GM19438 (cell line): Measurements from ENCODE around the gene SCP2.

Source experiments
- ATAC-seq: cut with Tn5 transposase; IDR thresholded peaks from one replicate; pipeline ENCODE4 v1.9.1; 2021; ENCODE audit warnings: low read depth; ENCODE audit not compliant: unreplicated experiment

SCP2 gene

GRCh38 chr1:53025034-53025768, 98.1 kb downstream of the SCP2 start:
- ATAC-seq = no peak

DNA sequence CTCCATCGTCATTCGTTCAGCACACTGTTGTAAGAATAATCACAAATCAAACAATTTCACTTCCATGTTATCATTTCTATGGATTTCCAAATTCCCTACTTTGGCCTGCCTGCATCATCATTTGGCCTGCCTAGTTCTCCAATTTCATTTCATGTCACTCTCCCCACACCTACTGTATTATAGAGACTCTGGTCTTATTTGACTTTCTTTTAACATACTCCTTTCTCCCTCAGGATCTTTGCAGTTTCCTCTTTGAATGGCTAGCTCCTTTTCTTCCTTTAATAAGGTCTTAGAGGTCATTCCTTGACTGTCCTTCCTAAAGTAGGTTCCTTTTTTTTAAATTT, 98.7 kb downstream of the SCP2 start:
- ATAC-seq = no peak

DNA sequence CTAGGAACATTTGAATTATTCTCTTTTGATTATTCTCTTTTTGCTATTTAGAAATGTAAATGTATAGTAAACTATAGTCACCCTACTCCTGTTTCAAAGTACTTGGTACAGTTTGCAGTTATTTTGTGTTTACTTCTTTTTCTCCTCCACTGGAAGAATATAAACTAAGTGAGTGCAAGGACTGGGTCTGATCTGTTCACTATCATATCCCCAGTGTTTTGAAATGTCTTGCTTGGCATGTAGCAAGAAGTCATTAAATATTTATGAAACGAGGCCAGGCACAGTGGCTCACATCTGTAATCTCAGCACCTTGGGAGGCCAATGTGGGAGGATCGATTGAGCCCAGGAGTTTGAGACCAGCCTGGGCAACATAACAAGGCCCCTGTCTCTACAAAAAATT, 99.2 kb downstream of the SCP2 start:
- ATAC-seq = no peak

- no peak for ATAC-seq
Measured at GRCh38 chr1:53031732-53032131, 104.7 kb downstream of the SCP2 start.

DNA sequence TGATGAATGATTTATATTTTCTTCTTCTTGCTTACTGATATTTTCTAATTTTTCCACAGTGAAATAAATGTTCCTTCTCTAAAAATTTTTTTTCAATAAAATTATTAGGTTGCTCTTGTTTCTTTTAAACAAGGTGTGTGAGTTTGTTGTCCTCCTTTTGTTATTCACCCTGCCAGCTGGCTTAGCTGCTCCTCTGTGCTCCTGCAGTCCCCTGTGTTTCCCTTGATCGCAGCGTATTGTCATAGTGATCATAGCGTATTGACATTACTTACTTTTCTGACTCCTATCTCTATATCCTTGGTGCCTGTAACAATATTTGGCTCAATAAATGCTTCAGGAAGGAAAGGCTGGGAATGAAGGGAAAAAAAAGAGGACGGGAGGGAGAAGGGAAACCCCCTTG, 110.1 kb downstream of the SCP2 start:
- ATAC-seq = no peak

DNA sequence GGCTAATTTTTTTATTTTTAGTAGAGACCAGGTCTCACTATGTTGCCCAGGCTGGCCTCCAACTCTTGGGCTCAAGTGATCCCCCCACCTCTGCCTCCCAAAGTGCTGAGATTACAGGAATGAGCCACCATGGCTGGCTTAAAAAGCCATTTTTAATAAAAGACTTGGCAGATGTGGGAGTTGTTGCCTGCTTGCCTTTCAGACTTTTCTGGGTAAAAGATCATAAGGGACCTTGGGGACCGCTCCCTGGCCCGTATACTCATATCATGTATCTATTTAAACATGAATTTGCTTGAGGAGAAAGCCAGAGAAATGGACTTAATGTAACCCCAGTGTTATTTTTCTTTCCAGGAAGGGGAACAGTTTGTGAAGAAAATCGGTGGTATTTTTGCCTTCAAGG, 111.5 kb downstream of the SCP2 start:
- ATAC-seq = no peak

GRCh38 chr1:53043271-53043670, 116.2 kb downstream of the SCP2 start:
- ATAC-seq = no peak

DNA sequence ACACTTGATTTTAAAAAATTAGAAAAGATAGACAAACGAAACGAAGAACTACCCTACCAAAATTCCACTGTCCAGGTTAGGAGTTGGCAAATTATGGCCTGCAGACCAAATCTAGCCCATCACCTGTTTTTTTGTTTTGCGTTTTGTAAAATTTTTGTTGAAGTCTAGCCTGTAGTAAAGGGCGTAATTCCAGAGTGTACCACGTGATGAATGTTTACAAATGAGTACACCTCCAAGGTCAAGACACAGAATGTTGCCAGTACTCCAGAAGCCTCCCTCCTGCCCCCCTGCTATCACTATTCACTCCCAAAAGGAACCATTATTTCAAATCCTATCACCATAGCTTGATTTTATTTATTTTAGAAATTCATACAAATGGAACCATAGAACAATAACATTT, 117.8 kb downstream of the SCP2 start:
- no peak for ATAC-seq

GRCh38 chr1:53046930-53047329, 119.9 kb downstream of the SCP2 start:
- no peak for ATAC-seq

DNA sequence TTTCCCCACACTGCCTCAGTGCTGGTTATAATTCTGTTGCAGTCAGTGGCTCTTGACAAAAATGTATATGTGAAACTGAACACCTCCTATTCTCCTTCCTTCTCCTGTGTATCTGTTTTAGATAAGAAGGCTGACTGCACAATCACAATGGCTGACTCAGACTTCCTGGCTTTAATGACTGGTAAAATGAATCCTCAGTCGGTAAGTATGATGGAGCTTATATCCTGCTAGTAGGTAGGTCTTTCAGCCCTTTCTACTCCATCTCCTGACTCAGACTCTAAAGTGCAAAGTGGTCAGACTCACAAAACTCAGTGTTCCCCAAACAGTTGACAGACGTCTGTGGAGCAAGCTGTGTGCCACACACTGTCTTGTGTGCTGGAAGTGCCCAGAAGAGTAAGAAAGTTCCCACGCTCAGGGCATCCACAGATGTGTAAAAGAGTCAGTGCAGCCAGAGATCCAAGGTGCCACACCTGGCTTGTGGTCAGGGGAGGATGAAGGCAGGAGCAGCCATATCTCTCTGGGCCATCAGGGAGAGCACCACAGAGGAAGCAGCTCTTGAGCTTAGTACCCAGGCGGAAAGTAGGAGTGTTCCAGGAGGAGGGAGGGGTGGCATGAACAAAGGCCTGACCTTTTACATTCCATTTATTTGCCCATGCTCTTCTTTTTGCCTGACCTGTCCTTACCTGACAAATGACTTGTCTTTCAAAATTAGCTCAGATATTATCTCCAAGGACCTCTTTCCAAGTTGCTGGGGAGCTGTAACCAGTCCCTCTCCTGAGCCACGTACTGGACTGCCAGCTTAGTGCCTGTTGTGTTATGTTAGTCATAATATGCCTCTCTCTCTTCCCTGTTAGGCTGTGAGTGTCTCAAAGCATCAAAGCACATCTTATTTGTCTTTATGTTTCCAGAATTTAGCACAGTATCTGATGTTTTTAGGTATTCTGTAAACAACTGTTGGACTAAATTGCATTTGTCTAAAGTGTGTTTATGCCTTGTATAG, 121.0 kb downstream of the SCP2 start:
- no peak for ATAC-seq

DNA sequence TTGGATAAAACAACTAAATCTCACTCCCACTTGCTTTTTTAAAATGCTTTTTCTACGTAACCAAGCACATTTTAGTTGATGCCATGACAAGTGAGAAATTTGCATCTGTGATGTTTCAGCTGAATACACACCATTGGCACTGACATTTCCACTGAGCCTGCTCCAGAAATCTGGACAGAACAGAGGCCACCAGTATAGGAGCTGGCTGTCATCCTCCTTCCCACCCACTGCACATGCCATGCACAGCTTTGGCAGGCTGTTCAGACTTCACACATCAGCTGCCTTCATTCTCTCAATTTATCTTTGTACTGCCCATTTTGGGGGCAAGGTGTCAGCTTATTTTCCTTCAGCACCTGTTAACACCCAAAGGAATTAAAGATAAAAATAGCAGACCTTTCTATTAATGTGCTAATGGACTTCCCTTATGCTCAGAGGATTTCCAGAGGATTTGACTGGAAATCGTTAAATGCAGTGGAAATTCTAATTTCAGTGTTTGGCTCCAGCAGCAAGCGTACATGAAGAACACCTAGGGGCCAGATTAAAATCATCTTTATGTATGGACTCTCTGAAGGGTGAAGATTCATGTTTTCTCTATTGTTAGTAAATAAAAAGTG, 122.0 kb downstream of the SCP2 start:
- no peak for ATAC-seq

- no peak for ATAC-seq
Measured at GRCh38 chr1:53049574-53049967, 122.5 kb downstream of the SCP2 start.

DNA sequence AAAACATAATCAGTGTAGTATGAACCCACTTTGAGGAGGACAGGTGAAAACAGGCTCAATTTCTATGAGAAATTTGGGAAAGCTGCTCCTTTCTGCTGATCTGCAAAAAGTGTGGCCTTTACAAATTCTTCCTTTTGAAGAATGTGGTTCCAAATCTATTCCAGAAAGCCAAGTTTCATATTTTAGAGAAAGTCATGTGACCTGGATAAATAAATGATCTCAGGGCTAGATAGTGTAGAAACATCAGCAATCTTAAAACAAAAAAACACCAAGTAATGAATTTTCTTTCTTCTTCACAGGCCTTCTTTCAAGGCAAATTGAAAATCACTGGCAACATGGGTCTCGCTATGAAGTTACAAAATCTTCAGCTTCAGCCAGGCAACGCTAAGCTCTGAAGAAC, 123.2 kb downstream of the SCP2 start:
- no peak for ATAC-seq

DNA sequence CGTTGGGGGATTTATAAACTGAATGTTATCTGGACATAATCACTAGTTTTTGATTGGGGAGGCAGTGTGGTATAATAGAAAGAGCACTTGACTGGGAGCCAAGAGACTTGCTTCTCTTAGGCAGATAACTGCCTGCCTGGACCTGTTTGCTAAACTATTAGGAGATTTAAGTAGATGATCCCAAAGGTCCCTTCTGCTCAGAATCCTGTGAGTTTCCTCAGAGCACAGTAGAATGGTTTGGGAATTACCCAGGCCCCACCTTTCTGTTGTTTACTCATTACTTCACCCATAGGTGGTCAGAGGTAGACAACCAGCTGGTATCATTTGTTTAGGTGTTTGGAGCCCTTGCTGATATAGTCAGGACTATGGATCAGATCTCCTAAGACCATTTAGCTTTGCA, 124.6 kb downstream of the SCP2 start:
- ATAC-seq = no peak

- no peak for ATAC-seq
Measured at GRCh38 chr1:53057127-53057526, 130.1 kb downstream of the SCP2 start.

GRCh38 chr1:53060579-53060978, 133.5 kb downstream of the SCP2 start:
- no peak for ATAC-seq

- ATAC-seq = no peak
Measured at GRCh38 chr1:53061123-53061858, 134.2 kb downstream of the SCP2 start.

DNA sequence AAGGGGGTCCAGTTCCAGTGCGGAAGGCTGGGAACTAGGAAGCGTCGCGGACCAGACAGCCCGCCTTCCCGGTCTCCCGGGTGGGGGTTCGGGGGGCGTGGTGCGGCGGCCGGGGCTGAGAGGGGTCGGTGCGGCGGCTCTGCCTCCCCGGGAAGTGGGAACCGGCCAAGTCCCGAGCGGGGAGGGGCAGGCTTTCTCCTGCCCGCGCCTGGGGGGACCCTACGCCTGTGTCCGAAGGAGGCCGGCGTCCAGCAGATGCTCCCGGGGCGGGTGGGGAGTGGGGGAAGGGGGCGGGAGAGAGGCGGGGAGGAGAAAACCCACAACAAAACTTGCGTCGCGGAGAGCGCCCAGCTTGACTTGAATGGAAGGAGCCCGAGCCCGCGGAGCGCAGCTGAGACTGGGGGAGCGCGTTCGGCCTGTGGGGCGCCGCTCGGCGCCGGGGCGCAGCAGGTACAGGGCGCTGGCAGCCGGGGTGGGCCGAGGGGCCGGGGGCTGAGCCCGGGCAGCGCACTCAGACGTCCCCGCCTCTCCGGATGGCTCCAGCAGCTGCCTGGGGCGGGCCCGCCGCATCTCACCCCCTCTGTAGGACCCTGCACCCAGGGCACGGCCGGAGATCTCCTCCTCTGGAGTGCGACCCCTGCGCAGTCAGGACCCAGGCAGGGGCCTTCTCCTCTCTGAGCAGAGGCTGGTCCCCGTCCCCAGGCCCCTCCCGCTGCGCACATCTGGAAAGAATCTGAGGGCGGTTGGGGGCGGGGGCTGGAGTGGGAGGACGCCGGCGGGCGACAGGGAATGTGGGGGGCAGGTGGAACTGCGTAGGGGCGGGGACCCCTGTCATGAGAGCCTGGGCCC, 135.0 kb downstream of the SCP2 start, which contains the start of gene PODN:
Gene PODN (plus strand): TSS at position 355 of the 849 bp plus-strand sequence. CDS start 7,643 bp downstream, outside the sequence.
- ATAC-seq = no peak

GRCh38 chr1:53062708-53063591, 135.9 kb downstream of the SCP2 start:
- ATAC-seq = no peak
